ENCODE results near the gene RASA4B.
"Not testable (repeated sequence)": the region's sequence is repeated elsewhere in the genome, so short reads cannot be mapped to it uniquely, and the experiment has no call there.

The RASA4B gene

DNA sequence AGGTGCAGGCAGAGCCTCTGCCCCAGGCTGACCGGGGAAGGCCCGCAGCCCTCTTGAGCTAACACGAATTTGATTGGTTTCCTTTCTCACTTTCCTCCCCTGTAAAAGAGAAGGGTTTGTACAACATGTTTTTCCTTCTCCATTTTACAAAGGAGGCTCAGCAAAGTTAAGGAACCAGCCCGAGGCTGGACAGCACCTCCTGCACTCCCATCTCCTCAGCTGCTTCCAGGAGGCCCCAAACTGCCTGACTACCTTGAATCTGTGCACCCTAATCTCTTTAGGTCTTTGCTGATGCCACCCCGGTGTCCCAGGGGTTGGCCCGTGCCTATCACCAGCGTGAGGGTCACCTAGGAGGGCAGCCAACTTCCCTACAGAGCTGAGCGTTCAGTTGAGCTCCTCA, 57.1 kb downstream of the RASA4B start:
- no peak for DNase-seq (ENCODE audit: low read depth)
- H3K4me3 ChIP-seq (ENCODE audit: low read depth, low read length): no peak overlapping the region

DNA sequence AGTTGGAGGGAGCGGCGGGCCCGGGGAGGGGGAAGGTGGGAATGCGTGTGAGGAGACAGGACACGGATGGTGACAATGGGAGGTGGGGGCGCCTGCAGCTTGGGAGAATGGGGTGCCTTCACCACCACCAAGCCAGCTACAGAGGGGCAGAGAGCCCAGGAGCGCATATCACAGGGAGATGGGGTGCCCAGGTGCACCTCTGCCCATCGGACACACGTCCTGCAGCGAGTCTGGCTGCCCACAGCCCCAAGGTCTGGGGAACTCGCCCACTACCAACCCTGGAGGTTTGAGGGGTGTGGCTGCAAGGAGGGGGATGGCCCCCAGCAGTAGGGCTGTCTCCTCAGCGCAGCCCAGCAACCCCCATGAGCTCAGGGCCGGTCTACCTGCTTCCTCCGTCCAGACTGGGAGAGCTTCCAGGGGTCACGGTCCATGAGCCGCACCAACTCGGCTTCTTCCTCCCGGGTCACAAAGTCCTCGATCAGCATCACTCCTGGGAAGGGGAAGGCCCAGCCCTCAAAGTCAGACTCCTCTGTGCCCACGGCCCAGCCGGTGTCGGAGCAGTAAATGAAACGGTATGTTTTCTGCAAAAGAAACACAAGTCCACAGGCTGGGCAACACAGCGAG, 58.2 kb downstream of the RASA4B start:
- H3K4me3 ChIP-seq (ENCODE audit: low read depth, low read length): no peak overlapping the region
- DNase-seq (ENCODE audit: low read depth): no peak

DNA sequence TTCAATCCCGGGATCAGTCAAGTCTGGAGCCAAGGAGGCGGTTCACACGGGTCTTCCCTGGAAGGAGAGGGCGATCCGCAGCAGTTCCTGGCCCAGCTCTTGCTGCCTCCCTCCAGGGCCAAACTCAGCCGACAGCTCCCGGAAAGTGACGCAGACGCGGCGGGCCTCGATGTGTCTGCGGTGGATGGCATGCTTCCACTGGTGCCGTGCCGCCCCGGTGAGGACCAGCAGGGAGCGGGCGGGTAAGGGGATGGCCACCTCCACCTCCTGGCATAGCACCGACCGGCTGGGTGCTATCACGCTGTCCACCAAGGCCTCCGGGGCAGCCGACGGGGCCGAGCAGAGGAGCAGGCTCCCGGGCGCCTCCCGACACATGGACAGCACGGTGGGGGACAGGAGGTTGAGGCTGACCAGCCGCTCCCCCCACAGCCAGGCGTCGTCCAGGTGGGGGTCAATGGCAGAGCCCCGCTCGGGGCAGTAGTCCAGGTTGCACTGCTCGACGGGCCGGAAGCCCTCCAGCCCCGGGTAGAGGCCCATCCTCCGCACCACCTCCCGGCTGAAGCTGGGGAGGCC, 60.1 kb downstream of the RASA4B start:
- H3K4me3 ChIP-seq (ENCODE audit: low read depth, low read length): no peak overlapping the region
- DNase-seq (ENCODE audit: low read depth): no peak

DNA sequence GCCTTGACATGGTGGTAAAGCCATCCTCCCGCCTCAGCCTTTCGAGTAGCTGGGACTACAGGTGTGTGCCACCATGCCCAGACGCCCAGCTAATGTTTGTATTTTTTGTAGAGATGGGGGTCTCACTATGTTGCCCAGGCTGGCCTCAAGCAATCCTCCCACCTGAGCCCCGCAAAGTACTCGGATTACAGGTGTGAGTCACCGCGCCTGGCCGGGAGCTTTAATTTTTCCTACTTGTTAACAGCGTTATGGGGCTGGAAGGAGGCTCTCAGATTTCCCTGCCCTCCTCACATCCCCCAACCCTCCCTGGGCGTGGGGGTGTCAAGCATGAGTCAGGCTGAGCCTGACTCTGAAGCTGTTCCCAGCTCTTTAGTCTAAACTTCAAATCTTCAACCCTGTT, 61.2 kb downstream of the RASA4B start:
- peak; percentile 22 for DNase-seq (ENCODE audit: low read depth)
- no peak overlapping the region for H3K4me3 ChIP-seq (ENCODE audit: low read depth, low read length)

DNA sequence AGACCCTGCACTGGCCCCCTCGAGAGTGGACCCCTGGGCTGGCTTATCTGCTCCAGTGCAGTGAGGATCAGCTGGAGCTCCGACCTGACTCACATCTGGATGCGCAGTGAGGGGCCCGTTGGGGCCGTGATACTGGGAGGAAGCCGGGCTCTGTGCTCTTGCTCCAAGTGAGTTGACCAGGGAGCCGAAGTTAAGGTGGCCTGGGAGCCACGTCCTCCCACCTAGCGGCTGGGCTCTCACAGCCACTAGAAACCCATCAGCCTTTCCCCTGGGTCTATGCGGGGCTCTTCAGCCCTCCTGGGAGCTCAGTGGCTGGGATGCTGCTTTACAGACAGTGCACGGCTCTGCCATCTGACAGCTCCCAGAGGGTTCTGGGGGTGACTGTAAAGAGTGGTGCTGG, 62.0 kb downstream of the RASA4B start:
- no peak for DNase-seq (ENCODE audit: low read depth)
- H3K4me3 ChIP-seq (ENCODE audit: low read depth, low read length): no peak overlapping the region

DNA sequence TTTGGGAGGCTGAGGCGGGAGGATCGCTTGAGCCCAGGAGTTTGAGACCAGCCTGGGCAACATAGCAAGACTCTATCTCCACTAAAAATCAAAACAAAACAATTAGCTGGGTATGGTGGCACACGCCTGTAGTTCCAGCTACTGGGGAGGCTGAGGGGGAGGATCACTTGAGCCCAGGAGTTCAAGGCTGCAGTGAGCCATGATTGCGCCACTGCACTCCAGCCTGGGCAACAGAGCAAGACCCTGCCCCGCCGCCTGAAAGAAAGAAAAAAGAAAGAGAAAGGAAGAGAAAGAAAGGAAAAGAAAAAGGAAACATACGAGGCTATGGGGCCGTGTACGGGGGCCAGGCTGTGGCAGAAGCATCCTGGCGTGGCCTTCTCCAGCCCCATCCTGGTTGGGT, 62.6 kb downstream of the RASA4B start:
- not testable (repeated sequence) for H3K4me3 ChIP-seq (ENCODE audit: low read depth, low read length); DNase-seq (ENCODE audit: low read depth)

DNA sequence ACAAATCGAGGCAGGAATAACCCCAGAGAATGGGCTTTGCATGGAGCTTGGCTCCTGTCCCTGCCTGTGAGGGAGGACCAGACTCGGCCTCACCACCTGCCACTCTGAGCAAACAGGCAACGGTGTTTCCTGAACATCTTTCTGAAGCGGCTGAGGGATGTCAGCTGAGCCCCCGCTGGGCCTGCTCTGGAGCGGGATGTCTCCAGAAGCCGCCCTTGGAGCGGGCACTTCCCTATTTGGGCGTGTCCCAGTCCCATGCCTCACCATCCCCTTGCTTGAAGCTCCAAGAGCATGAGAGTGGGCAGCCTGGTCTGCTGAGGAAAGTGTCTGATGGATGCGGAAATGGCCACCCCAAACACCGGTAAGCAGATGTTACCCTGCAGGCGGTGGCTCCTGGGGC, 63.1 kb downstream of the RASA4B start:
- no peak for DNase-seq (ENCODE audit: low read depth)
- H3K4me3 ChIP-seq (ENCODE audit: low read depth, low read length): no peak overlapping the region

DNA sequence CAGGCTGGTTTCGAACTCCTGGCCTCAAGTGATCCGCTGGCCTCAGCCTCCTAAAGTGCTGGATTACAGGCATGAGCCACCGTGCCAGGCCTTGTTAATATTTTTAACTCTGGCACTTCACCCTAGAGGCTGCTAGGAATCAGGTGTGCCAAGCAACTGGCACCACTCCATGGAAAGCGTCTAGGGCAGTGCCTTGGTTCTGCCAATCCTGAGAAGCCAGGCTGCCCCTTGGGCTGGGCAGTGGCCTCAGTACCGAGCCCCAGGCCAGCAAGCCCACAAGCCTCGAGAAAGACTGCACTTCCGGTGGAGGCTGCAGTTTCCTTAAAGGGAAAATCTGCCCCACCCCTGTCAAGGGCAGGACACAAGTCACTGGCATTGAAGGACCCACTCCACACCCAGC, 64.3 kb downstream of the RASA4B start:
- no peak for DNase-seq (ENCODE audit: low read depth)

DNA sequence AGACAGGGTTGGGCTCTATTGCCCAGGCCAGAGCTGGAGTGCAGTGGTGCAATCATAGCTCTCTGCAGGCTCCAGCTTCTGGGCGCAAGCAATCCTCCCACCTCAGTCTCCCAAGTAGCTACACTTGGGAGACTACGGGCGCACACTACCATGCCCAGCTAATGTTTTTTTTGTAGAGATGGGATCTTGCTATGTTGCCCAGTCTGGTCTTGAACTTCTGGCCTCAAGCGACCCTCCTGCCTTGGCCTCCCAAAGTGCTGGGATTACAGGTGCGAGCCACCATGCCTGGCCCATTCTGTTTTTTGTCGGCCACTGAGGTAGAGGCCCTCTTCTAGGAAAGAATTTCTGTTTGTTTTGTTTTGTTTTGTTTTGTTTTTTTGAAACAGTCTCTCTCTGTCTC, 65.1 kb downstream of the RASA4B start:
- H3K4me3 ChIP-seq (ENCODE audit: low read depth, low read length): no peak overlapping the region
- no peak for DNase-seq (ENCODE audit: low read depth)

More for the DNA sequence above, 64.3 kb downstream of the RASA4B start:
- H3K4me3 ChIP-seq (ENCODE audit: low read depth, low read length): no peak overlapping the region

DNA sequence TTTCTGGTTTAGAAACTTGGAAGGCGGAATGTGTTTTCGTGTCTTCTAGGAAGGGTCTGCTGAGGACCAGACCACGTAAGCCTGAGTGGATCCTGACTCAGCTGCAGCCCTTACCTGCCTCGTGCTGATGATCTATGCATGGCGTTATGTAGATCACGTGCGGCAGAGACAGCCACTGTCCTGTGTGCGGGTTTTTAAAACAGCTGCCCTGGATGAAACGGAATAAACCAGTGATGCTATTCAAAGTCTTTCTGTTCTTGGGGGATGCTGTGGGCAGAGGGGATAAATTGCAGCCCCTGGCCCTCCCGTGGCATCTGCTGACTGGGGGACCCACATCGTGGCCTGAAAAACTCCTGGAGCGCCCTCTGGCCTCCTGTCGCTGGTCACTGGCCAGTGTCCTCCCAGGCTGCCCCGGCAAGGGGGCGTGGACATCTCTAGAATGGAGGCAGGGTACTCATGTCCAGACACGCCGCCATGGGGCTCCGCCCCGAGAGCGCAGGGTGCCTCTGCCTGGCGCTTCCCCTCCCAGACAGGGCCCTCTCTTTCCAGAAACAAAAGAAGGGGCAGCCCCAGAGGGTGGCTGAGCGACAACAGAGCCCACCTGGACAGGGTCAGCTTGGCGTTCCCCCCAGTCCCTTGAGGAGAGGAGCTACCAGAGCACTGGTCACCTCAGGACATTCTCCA, 66.1 kb downstream of the RASA4B start:
- H3K4me3 ChIP-seq (ENCODE audit: low read depth, low read length): no peak overlapping the region
- DNase-seq (ENCODE audit: low read depth): no peak

DNA sequence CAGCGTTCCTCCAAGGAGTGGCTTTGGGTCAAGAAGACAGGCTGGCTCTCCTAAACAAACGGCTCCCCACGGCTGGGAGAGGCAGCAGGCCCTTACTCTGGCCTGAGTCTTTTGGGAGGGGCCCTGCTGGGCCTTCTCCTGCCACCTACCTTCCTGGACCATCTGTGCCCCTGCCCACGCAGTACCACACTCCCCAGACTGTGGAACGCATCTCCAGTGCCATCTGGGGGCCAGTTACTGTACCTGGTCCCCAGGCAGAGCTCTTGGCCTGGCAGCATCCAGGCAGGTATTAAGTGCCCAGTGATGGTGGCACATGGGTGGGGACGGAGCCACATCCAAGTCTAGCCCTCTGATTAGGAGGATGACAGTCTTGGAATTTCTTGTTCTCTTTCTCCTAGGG, 67.3 kb downstream of the RASA4B start:
- no peak for DNase-seq (ENCODE audit: low read depth)
- no peak overlapping the region for H3K4me3 ChIP-seq (ENCODE audit: low read depth, low read length)

DNA sequence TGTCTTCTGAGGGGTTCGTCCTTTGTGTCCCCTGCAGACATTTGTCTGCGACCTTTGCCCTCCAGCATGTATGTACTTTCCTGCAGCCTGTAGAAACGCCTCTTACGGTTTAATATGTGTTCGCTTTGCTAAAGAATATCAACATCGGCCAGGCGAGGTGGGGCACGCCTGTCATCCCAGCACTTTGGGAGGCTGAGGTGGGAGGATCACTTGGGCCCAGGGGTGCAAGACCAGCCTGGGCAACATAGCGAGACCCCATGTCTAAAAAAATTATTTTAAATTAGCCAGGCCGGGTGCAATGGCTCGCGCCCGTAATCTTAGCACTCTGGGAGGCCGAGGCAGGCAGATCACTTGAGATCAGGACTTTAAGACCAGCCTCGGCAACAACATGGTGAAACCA, 68.4 kb downstream of the RASA4B start:
- H3K4me3 ChIP-seq (ENCODE audit: low read depth, low read length): no peak overlapping the region
- no peak for DNase-seq (ENCODE audit: low read depth)

DNA sequence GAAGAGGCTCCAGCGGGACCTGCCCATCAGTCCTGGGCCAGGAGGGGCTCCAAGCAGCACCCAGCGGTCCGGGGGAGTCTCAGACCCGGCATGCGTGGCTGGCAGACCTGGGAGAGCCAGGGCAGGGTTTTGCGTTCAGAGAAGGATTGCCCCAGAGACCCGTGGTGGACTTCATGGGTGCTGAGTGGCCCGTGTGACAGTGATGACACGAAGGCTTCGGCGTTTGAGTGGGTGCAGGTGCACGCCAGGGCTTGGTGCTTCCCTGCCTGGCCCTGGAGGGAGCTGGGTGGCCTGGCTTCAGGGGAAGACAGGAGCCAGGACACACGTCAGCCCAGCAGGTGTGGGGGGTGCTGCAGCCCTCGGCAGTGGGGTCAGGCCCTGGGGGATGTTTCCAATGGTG, 70.3 kb downstream of the RASA4B start:
- no peak for DNase-seq (ENCODE audit: low read depth)
- H3K4me3 ChIP-seq (ENCODE audit: low read depth, low read length): no peak overlapping the region

DNA sequence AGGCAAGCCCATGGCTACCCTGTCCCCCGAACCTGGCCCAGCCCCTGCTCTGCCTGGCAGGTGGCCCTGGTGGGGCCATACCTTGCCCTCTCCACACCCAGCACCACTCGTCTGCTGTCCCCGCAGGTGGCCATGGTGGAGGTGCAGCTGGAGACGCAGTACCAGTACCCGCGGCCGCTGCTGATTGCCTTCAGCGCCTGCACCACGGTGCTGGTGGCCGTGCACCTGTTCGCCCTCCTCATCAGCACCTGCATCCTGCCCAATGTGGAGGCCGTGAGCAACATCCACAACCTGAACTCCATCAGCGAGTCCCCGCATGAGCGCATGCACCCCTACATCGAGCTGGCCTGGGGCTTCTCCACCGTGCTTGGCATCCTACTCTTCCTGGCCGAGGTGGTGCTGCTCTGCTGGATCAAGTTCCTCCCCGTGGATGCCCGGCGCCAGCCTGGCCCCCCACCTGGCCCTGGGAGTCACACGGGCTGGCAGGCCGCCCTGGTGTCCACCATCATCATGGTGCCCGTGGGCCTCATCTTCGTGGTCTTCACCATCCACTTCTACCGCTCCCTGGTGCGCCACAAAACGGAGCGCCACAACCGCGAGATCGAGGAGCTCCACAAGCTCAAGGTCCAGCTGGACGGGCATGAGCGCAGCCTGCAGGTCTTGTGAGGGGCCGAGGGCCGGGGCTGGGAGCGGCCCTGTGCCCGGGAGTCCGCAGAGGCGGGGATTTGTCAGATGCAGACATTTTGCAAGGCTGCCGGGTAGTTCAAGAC, 71.0 kb downstream of the RASA4B start:
- no peak overlapping the region for H3K4me3 ChIP-seq (ENCODE audit: low read depth, low read length)
- DNase-seq (ENCODE audit: low read depth): no peak

DNA sequence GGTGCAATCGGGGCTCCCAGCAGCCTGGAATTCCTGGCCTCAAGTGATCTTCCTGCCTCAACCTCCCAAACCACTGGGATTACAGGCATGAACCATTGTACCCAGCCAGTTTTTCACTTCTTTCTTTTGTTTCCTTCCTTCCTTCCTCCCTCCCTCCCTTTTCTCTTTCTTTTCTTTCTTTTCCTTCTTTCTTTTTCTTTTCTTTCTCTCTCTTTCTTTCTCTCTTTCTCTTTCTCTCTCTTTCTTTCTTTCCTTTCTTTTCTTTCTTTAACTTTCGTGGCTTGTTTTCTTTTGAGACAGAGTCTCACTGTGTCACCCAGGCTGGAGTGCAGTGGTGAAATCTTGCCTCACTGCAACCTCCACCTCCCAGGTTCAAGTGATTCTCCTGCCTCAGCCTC, 71.9 kb downstream of the RASA4B start:
- no peak for DNase-seq (ENCODE audit: low read depth)
- no peak overlapping the region for H3K4me3 ChIP-seq (ENCODE audit: low read depth, low read length)

DNA sequence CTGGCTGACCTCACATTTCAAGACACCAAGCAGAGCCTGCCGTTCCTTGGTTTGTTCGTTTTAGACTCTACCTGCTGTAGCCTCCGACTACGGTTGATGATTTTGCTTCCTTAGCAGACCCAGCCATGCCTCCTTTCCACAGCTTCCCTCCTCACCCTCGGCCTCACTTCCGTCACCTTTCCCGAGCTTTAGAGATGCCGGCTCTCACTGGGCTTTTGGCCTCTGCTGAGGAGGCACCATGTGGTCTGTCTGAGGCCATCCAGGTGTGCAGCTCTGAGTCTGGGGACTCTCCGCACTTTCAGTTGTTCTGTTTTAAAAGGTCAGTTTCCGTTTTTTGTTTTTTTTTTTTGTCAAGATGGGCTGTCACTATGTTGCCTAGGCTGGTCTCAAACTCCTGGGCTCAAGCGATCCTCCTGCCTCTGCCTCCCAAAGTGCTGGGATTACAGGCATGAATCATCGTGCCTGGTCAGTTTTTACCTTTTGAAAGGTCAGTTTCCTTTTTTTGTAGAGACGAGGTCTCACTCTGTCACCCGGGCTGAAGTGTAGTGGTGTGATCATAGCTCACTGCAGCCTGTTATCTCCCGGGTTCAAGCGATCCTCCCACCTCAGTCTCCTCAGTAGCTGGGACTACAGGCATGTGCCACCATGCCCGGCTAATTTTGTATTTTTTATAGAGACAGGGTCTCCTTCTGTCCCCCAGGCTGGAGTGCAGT, 72.5 kb downstream of the RASA4B start:
- no peak for DNase-seq (ENCODE audit: low read depth)
- no peak overlapping the region for H3K4me3 ChIP-seq (ENCODE audit: low read depth, low read length)

DNA sequence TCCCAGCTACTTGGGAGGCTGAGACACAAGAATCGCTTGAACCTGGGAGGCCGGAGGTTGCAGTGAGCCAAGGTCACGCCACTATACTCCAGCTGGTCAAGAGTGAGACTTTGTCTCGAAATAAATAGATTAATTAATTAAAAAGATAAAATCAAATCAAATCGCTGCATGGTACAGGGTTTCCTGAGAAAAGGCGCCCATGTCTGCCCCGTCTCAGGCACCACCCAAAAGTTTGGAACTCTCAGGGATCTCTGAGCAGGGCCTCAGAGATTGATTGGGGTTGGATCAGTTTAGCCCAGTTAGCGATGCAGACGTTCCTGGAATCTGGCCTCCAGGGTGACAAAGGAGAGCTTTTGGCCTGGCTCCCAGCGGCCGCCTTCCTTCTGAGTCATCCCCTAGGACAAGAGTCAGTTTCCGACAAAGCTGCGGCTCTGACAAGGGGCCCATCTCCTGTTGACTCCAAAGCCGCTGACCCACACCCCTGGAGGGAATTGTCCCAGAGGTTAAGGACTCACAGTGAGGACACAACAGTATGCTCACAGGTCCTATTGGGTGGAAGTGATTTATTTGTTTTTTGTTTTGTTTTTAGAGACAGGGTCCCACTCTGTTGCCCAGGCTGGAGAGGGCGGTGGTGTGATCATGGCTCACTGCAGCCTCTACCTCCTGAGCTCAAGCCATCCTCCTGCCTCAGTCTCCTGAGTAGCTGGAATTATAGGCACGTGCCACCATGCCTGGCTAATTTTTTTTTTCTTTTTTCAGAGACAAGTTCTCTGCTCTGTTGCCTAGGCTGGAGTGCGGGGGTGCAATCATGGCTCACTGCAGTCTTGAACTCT, 77.4 kb downstream of the RASA4B start:
- H3K4me3 ChIP-seq (ENCODE audit: low read depth, low read length): no peak overlapping the region
- peak; percentile 25 for DNase-seq (ENCODE audit: low read depth)

DNA sequence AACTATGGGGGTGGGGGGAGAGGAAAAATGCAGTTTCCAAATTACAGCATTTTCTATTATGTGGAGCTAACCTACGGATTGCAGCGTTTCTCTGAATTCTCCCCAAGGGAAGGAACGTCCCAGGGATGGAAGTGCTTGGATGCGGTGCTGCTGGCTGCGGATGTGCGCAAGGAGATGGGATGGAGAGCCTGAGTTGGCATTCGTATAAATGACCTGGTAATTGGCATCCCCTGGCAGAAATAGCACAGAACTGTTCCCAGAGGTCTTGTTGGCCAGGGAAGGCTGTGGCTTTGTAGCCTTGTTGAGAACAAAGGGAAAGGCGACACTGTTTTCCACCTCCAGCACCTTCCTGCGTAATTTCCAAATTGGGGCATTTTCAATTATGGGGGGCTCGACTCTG, 81.5 kb downstream of the RASA4B start:
- H3K4me3 ChIP-seq (ENCODE audit: low read depth, low read length): no peak overlapping the region
- DNase-seq (ENCODE audit: low read depth): no peak

DNA sequence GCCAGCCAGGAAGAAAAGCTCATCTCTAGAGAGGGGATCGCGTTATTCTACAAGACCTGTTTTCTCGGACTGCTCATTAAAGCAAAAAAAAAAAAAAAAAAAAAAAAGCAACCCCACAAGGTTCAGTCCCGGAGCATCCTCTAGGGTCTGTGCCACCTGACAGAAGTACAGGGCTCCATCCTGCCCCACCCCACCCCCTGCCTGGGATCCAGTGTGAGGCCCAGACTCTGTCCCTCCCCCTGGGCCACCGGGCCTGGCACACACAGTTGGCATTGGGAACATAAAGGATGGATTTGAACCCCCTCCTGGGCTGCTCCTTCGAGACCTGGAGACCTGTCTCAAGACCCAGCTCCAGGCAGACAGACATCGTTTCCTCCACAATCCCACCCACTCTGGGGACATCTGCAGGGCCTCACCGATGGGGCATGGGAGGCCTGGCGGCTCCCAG, 83.5 kb downstream of the RASA4B start:
- DNase-seq (ENCODE audit: low read depth): no peak
- peak overlapping the region; percentile 80 for H3K4me3 ChIP-seq (ENCODE audit: low read depth, low read length)
